HG02973 (cell line): Measurements from ENCODE around the gene DNAJC11.
"Not testable (repeated sequence)": the region's sequence is repeated elsewhere in the genome, so short reads cannot be mapped to it uniquely, and the experiment has no call there.

Experiments used
- ATAC-seq: cut with Tn5 transposase; IDR thresholded peaks from one replicate; pipeline ENCODE4 v1.9.1; 2021; ENCODE audit warnings: moderate library complexity; ENCODE audit not compliant: unreplicated experiment

DNAJC11 gene

GRCh38 chr1:6657138-6657537 lies 44.5 kb downstream of the DNAJC11 start:
- no peak for ATAC-seq

- no peak for ATAC-seq
Observed at GRCh38 chr1:6653436-6654290, 48.0 kb downstream of the DNAJC11 start.

- no peak for ATAC-seq
Observed at GRCh38 chr1:6652986-6653385, 48.6 kb downstream of the DNAJC11 start.

- ATAC-seq, result no peak
Observed at GRCh38 chr1:6651909-6652308, 49.7 kb downstream of the DNAJC11 start.

- ATAC-seq, result no peak
Observed at GRCh38 chr1:6648556-6648955, 53.1 kb downstream of the DNAJC11 start.

- no peak for ATAC-seq
Observed at GRCh38 chr1:6646499-6647148, 55.0 kb downstream of the DNAJC11 start.

- no peak for ATAC-seq
Observed at GRCh38 chr1:6645018-6645417, 56.6 kb downstream of the DNAJC11 start.

GRCh38 chr1:6640867-6641266 lies 60.7 kb downstream of the DNAJC11 start:
- not testable (repeated sequence) for ATAC-seq

GRCh38 chr1:6638226-6638625 lies 63.4 kb downstream of the DNAJC11 start:
- no peak for ATAC-seq

- ATAC-seq, result no peak
Observed at GRCh38 chr1:6637770-6638169, 63.8 kb downstream of the DNAJC11 start.

- not testable (repeated sequence) for ATAC-seq
Observed at GRCh38 chr1:6636778-6637177, 64.8 kb downstream of the DNAJC11 start.

GRCh38 chr1:6635910-6636760 lies 65.5 kb downstream of the DNAJC11 start:
- no peak for ATAC-seq

- ATAC-seq, result no peak
Observed at GRCh38 chr1:6635161-6635909, 66.3 kb downstream of the DNAJC11 start.

- ATAC-seq, result no peak
Observed at GRCh38 chr1:6634371-6635052, 67.1 kb downstream of the DNAJC11 start.

- ATAC-seq, result no peak
Observed at GRCh38 chr1:6632588-6633514, 68.8 kb downstream of the DNAJC11 start.

- no peak for ATAC-seq
Observed at GRCh38 chr1:6631058-6631457, 70.6 kb downstream of the DNAJC11 start.

GRCh38 chr1:6630027-6630426 lies 71.6 kb downstream of the DNAJC11 start:
- no peak for ATAC-seq

GRCh38 chr1:6628971-6629479 lies 72.6 kb downstream of the DNAJC11 start:
- no peak for ATAC-seq
